HCT116 (cell line): ENCODE results near the gene CTIF. TPM values are rescaled to one million over a fixed set of nuclear protein-coding genes. Genes with fewer than 3 reads are reported as not detected.

Experiments used
- ATAC-seq: fragments of 200-7000 bp; cut with Tn5 transposase; 2 replicates; pipeline ENCODE4 v1.9.1; 2020; ENCODE audit warnings: mild to moderate bottlenecking, moderate library complexity
- BruUV-seq: library from RNA; stranded (reverse); fragments of 400-500 nt; replicated peaks from 2 replicates; lab custom pipeline; 2021; lab: Mats Ljungman, UMichigan
- CTCF ChIA-PET: fragments of 300-600 bp; sonication (Branson Sonifier 250); formaldehyde crosslinking; loops from one replicate; lab custom pipeline; 2021; ENCODE audit warnings: antibody characterized with exemption; lab: Charles Lee
- POLR2A ChIA-PET: fragments of 300-600, 350-600 bp; sonication (Branson Sonifier 250); formaldehyde crosslinking; loops from one replicate; lab custom pipeline; 2021; ENCODE audit warnings: antibody characterized with exemption; lab: Charles Lee
- RAD21 ChIA-PET, 2 experiments: fragments of 300-600 bp; sonication (Branson Sonifier 250); formaldehyde crosslinking; loops; one replicate each; lab custom pipeline; 2023; ENCODE audit warnings: low total read pairs in 2 of 2; ENCODE audit not compliant: uncharacterized antibody in 2 of 2, unreplicated experiment in 2 of 2, low non-redundant PET in 1 of 2; lab: Charles Lee
- DNase-seq: peaks from one replicate; pipeline ENCODE4 v3.0.0-alpha.2; 2010; ENCODE audit warnings: low read depth, low spot score
- H2AFZ ChIP-seq: fragments of 200-600 bp; shearing (Covaris generic), sonication (generic); 2 replicates; pipeline ENCODE4 v1.6.1; 2017; ENCODE audit warnings: low read depth, mixed run types, mixed read lengths, antibody characterized with exemption, low read length; ENCODE audit not compliant: poor library complexity, severe bottlenecking
- H3K27ac ChIP-seq: 2 replicates; pipeline ENCODE4 v1.5.1; 2012; ENCODE audit warnings: low read depth, low read length
- H3K27me3 ChIP-seq: fragments of 200-600 bp; sonication (generic); 2 replicates; pipeline ENCODE4 v1.6.1; 2016; ENCODE audit warnings: mixed run types, low read length, mixed read lengths; ENCODE audit not compliant: insufficient read depth
- H3K36me3 ChIP-seq, 2 experiments: fragments of 200-500 bp in 1 of 2; fragments of 200-600 bp in 1 of 2; sonication (Bioruptor generic) in 1 of 2; sonication (generic) in 1 of 2; 2 replicates each; pipeline versions ENCODE4 v1.5.1 to v1.6.1; 2014 to 2016; ENCODE audit warnings: low read length in 2 of 2, inconsistent platforms in 1 of 2, mixed read lengths in 1 of 2, mixed run types in 1 of 2; ENCODE audit not compliant: insufficient read depth in 2 of 2, control insufficient read depth in 1 of 2
- H3K4me1 ChIP-seq, 2 experiments: fragments of 200-600 bp in 1 of 2; sonication (generic) in 1 of 2; 2 replicates each; pipeline versions ENCODE4 v1.5.1 to v1.6.1; 2012 to 2017; ENCODE audit warnings: low read length in 2 of 2, inconsistent platforms in 1 of 2, mild to moderate bottlenecking in 1 of 2, mixed read lengths in 1 of 2, mixed run types in 1 of 2, moderate library complexity in 1 of 2; ENCODE audit not compliant: insufficient read depth in 2 of 2, control insufficient read depth in 1 of 2
- H3K4me2 ChIP-seq: fragments of 200-600 bp; sonication (generic); 2 replicates; pipeline ENCODE4 v1.6.1; 2017; ENCODE audit warnings: mixed run types, low read length, mixed read lengths
- H3K4me3 ChIP-seq, 2 experiments: fragments of 200-600 bp in 1 of 2; sonication (generic) in 1 of 2; replicated peaks in 1 of 2; 2 replicates each; pipeline ENCODE4 v1.5.1; 2011 to 2016; ENCODE audit warnings: low read length in 2 of 2, control low read depth in 1 of 2, low read depth in 1 of 2, mild to moderate bottlenecking in 1 of 2, mixed read lengths in 1 of 2, mixed run types in 1 of 2
- H3K79me2 ChIP-seq: fragments of 200-600 bp; sonication (generic); 2 replicates; pipeline ENCODE4 v1.6.1; 2017; ENCODE audit warnings: mild to moderate bottlenecking, mixed run types, low read length, moderate library complexity, mixed read lengths; ENCODE audit not compliant: insufficient read depth
- H3K9ac ChIP-seq: fragments of 200-600 bp; sonication (generic); 2 replicates; pipeline ENCODE4 v1.6.1; 2016; ENCODE audit warnings: low read length, mixed read lengths
- H3K9me2 ChIP-seq: fragments of 200-600 bp; sonication (generic), shearing (Covaris generic); 2 replicates; pipeline ENCODE4 v1.6.1; 2017; ENCODE audit warnings: mixed run types, mild to moderate bottlenecking, moderate library complexity; ENCODE audit not compliant: insufficient read depth
- H3K9me3 ChIP-seq, 2 experiments: fragments of 200-500 bp in 1 of 2; fragments of 200-600 bp in 1 of 2; sonication (Bioruptor generic) in 1 of 2; sonication (generic) in 1 of 2; 2 replicates each; pipeline ENCODE4 v1.6.1; 2014 to 2017; ENCODE audit warnings: low read length in 2 of 2, mixed read lengths in 2 of 2, inconsistent platforms in 1 of 2, low read depth in 1 of 2, mild to moderate bottlenecking in 1 of 2, mixed run types in 1 of 2, moderate library complexity in 1 of 2; ENCODE audit not compliant: control insufficient read depth in 1 of 2, insufficient read depth in 1 of 2
- H4K20me1 ChIP-seq: fragments of 200-600 bp; sonication (generic), shearing (Covaris generic); 2 replicates; pipeline ENCODE4 v1.6.1; 2017; ENCODE audit warnings: mixed run types, mild to moderate bottlenecking, moderate library complexity; ENCODE audit not compliant: insufficient read depth
- CEBPB ChIP-seq: IDR thresholded peaks from 2 replicates; pipeline ENCODE4 v1.6.1; 2012; ENCODE audit warnings: low read depth
- EZH2 ChIP-seq: fragments of 200-600 bp; sonication (generic); IDR thresholded peaks from 2 replicates; pipeline ENCODE4 v1.6.1; 2017; ENCODE audit warnings: antibody characterized with exemption, mixed run types
- EZH2phosphoT487 ChIP-seq: fragments of 200-600 bp; IDR thresholded peaks from 2 replicates; pipeline ENCODE4 v1.6.1; 2018; ENCODE audit warnings: antibody characterized with exemption, borderline replicate concordance
- POLR2AphosphoS5 ChIP-seq: IDR thresholded peaks from 2 replicates; pipeline ENCODE4 v1.6.1; 2011; ENCODE audit warnings: mild to moderate bottlenecking, low read depth, low read length, moderate library complexity
- SRF ChIP-seq: IDR thresholded peaks from 2 replicates; pipeline ENCODE4 v1.6.1; 2012; ENCODE audit warnings: low read depth
- TCF7L2 ChIP-seq: IDR thresholded peaks from 2 replicates; pipeline ENCODE4 v1.7.0; 2011; ENCODE audit warnings: borderline replicate concordance, inconsistent platforms; ENCODE audit not compliant: insufficient read depth, insufficient read length; ENCODE audit errors: extremely low read depth
- YY1 ChIP-seq: IDR thresholded peaks from 2 replicates; pipeline ENCODE4 v1.6.1; 2011; ENCODE audit warnings: low read length, low read depth, moderate library complexity, mild to moderate bottlenecking; ENCODE audit not compliant: insufficient replicate concordance; ENCODE audit errors: extremely low read depth
- ZNF274 ChIP-seq: fragments of 200-500 bp; sonication (Bioruptor generic); IDR thresholded peaks from 2 replicates; pipeline ENCODE4 v1.6.1; 2014; ENCODE audit warnings: mild to moderate bottlenecking, low read depth, low read length, inconsistent platforms
- intact Hi-C: fragments of 100-400 bp; cut with micrococcal nuclease; formaldehyde crosslinking; loops from 2 replicates; pipeline ENCODE4 v1.10.0; 2022
- total RNA-seq: library from RNA; stranded (reverse); gene quantifications from one replicate; pipeline ENCODE4 v1.2.1, GENCODE V29; 2021; ENCODE audit not compliant: unreplicated experiment
- TF ChIP-seq, protein P1 (sequence below): IDR thresholded peaks from 2 replicates; pipeline ENCODE4 v1.6.1; 2011; ENCODE audit warnings: mild to moderate bottlenecking, low read length, moderate library complexity; ENCODE audit not compliant: insufficient replicate concordance; ENCODE audit errors: extremely low read depth
- TF ChIP-seq, protein P2 (sequence below): IDR thresholded peaks from 2 replicates; pipeline ENCODE4 v1.6.1; 2012
- TF ChIP-seq, protein P3 (sequence below), 3 experiments: fragments of 200-600 bp in 1 of 3; sonication (generic) in 1 of 3; IDR thresholded peaks in 2 of 3; conservative IDR thresholded peaks in 1 of 3; 2 replicates each; pipeline ENCODE4 v1.5.1; 2012 to 2017; ENCODE audit warnings: low read depth in 2 of 3, low read length in 2 of 3, antibody characterized with exemption in 1 of 3, borderline replicate concordance in 1 of 3, control low read depth in 1 of 3, mild to moderate bottlenecking in 1 of 3, mixed read lengths in 1 of 3, mixed run types in 1 of 3, moderate library complexity in 1 of 3; ENCODE audit not compliant: insufficient read depth in 1 of 3

CTIF gene
- total RNA-seq, 1 experiment from 2014 or later = 19.7 TPM

DNA sequence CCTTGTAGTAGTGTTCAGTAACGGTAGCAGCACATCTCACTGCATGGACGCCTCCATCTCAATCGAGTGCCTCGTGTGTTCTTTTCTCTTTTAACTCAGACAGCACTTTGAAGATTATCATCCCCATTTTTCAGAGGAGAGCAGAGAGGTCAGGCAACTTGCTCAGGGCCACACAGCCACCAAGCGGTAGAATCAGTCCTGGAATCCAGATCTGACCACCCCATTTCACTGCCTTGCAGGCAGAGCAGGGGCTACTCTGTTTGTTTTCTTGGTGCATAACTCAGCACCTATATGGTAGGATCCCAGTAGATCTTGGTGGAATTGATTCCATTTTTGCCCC is 282.4 kb downstream of the CTIF start:
- Histone ChIP-seq H3K9me2 (no peaks in the 10 kb centered on the region), H3K27me3 (no peaks in the 10 kb centered on the region), H3K4me2 (no peak overlapping the region), H3K36me3 (no peaks in the 10 kb centered on the region), H3K27ac (no peak overlapping the region), H3K9me3 (no peaks in the 10 kb centered on the region), H2AFZ (no peak overlapping the region), H3K9ac (no peak overlapping the region), H3K4me3 (no peak overlapping the region), H3K79me2 (no peaks in the 10 kb centered on the region), H4K20me1 (no peaks in the 10 kb centered on the region), H3K4me1 (no peaks in the 10 kb centered on the region)
- ChIA-PET POLR2A (no interaction called here), RAD21 (no interaction called here), CTCF (no interaction called here)
- TF ChIP-seq, protein P1, sequence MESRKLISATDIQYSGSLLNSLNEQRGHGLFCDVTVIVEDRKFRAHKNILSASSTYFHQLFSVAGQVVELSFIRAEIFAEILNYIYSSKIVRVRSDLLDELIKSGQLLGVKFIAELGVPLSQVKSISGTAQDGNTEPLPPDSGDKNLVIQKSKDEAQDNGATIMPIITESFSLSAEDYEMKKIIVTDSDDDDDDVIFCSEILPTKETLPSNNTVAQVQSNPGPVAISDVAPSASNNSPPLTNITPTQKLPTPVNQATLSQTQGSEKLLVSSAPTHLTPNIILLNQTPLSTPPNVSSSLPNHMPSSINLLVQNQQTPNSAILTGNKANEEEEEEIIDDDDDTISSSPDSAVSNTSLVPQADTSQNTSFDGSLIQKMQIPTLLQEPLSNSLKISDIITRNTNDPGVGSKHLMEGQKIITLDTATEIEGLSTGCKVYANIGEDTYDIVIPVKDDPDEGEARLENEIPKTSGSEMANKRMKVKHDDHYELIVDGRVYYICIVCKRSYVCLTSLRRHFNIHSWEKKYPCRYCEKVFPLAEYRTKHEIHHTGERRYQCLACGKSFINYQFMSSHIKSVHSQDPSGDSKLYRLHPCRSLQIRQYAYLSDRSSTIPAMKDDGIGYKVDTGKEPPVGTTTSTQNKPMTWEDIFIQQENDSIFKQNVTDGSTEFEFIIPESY = no peak
- TF ChIP-seq, protein P2, sequence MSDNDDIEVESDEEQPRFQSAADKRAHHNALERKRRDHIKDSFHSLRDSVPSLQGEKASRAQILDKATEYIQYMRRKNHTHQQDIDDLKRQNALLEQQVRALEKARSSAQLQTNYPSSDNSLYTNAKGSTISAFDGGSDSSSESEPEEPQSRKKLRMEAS = no peak
- TF ChIP-seq YY1 (no peak), EZH2 (no peak), EZH2phosphoT487 (no peak), POLR2AphosphoS5 (no peak), SRF (no peak), TCF7L2 (no peak), CEBPB (no peak), ZNF274 (no peak)
- TF ChIP-seq, protein P3, sequence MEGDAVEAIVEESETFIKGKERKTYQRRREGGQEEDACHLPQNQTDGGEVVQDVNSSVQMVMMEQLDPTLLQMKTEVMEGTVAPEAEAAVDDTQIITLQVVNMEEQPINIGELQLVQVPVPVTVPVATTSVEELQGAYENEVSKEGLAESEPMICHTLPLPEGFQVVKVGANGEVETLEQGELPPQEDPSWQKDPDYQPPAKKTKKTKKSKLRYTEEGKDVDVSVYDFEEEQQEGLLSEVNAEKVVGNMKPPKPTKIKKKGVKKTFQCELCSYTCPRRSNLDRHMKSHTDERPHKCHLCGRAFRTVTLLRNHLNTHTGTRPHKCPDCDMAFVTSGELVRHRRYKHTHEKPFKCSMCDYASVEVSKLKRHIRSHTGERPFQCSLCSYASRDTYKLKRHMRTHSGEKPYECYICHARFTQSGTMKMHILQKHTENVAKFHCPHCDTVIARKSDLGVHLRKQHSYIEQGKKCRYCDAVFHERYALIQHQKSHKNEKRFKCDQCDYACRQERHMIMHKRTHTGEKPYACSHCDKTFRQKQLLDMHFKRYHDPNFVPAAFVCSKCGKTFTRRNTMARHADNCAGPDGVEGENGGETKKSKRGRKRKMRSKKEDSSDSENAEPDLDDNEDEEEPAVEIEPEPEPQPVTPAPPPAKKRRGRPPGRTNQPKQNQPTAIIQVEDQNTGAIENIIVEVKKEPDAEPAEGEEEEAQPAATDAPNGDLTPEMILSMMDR (IDR thresholded peaks at IDR 0.05 in 2 of 3, conservative IDR thresholded peaks at IDR 0.05 in 1 of 3; ENCODE audit: borderline replicate concordance in 1 of 3, insufficient read depth in 1 of 3, low read depth in 2 of 3, low read length in 2 of 3) = no peak
- intact Hi-C loops = no loop called here
- BruUV-seq = no TSS peak
- ATAC-seq (no peak), DNase-seq (no peak)
